ENCODE data around the gene AFTPH. TPM values are rescaled to one million over a fixed set of nuclear protein-coding genes. Genes with fewer than 3 reads are reported as not detected.

Gene AFTPH
- total RNA-seq, 1 donor from 2014 or later: 16.0 TPM

DNA sequence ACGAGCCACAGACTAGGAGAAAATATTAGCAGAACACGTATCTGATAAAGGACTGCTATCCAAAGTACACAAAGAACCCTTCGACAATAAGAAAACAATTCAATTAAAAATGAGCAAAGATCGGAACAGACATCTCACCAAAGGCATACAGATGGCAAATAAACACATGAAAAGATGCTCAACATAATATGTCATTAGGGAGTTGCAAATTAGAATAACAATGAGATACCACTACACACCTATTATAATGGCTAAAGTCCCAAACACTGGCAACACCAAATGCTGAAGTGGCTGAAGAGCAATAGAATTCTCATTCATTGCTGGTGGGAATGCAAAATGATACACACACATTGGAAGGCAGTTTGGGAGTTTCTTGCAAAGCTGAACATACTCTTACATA lies 96.5 kb downstream of the AFTPH start:
- Histone ChIP-seq H3K4me3 (ENCODE audit: insufficient read depth, low read depth, low read length) (no peak overlapping the region), H3K36me3 (ENCODE audit: insufficient read depth, low read length) (no peaks in the 10 kb centered on the region), H2AFZ (ENCODE audit: low read depth, low read length) (no peak overlapping the region), H3K27me3 (ENCODE audit: insufficient read depth, low read length) (peaks cover 10% of the 10 kb centered on the region), H4K20me1 (ENCODE audit: insufficient read depth, low read length) (no peaks in the 10 kb centered on the region), H3K4me1 (ENCODE audit: insufficient read depth, low read length) (peaks cover 5% of the 10 kb centered on the region), H3K9ac (ENCODE audit: low read length) (no peak overlapping the region), H3K27ac (ENCODE audit: low read depth, low read length) (no peak overlapping the region), H3K9me3 (ENCODE audit: insufficient read depth, low read depth, low read length) (no peaks in the 10 kb centered on the region), H3K79me2 (ENCODE audit: insufficient read depth, low read length) (no peaks in the 10 kb centered on the region), H3K4me2 (ENCODE audit: low read length) (no peak overlapping the region)
- H3K4me1 Mint-ChIP-seq (ENCODE audit: low read depth, unreplicated experiment): peaks cover 4% of the 10 kb centered on the region
- no peaks in the 10 kb centered on the region for H3K36me3 Mint-ChIP-seq (ENCODE audit: low read depth, unreplicated experiment)
- no peak overlapping the region for H3K4me3 Mint-ChIP-seq (ENCODE audit: unreplicated experiment)
- FAIRE-seq (no peak), DNase-seq (ENCODE audit: low read depth) (no peak)
- TF ChIP-seq, protein P1, sequence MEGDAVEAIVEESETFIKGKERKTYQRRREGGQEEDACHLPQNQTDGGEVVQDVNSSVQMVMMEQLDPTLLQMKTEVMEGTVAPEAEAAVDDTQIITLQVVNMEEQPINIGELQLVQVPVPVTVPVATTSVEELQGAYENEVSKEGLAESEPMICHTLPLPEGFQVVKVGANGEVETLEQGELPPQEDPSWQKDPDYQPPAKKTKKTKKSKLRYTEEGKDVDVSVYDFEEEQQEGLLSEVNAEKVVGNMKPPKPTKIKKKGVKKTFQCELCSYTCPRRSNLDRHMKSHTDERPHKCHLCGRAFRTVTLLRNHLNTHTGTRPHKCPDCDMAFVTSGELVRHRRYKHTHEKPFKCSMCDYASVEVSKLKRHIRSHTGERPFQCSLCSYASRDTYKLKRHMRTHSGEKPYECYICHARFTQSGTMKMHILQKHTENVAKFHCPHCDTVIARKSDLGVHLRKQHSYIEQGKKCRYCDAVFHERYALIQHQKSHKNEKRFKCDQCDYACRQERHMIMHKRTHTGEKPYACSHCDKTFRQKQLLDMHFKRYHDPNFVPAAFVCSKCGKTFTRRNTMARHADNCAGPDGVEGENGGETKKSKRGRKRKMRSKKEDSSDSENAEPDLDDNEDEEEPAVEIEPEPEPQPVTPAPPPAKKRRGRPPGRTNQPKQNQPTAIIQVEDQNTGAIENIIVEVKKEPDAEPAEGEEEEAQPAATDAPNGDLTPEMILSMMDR (IDR thresholded peaks at IDR 0.05; ENCODE audit: insufficient read depth, low read depth, low read length): no peak
- TF ChIP-seq EZH2 (IDR thresholded peaks at IDR 0.05; ENCODE audit: insufficient read depth, low read length): no peak
- H3K9me3 Mint-ChIP-seq (ENCODE audit: unreplicated experiment): peaks cover 3% of the 10 kb centered on the region
- H3K27ac Mint-ChIP-seq (ENCODE audit: unreplicated experiment): no peak overlapping the region
- peaks cover 13% of the 10 kb centered on the region for H3K27me3 Mint-ChIP-seq (ENCODE audit: low read depth, unreplicated experiment)

DNA sequence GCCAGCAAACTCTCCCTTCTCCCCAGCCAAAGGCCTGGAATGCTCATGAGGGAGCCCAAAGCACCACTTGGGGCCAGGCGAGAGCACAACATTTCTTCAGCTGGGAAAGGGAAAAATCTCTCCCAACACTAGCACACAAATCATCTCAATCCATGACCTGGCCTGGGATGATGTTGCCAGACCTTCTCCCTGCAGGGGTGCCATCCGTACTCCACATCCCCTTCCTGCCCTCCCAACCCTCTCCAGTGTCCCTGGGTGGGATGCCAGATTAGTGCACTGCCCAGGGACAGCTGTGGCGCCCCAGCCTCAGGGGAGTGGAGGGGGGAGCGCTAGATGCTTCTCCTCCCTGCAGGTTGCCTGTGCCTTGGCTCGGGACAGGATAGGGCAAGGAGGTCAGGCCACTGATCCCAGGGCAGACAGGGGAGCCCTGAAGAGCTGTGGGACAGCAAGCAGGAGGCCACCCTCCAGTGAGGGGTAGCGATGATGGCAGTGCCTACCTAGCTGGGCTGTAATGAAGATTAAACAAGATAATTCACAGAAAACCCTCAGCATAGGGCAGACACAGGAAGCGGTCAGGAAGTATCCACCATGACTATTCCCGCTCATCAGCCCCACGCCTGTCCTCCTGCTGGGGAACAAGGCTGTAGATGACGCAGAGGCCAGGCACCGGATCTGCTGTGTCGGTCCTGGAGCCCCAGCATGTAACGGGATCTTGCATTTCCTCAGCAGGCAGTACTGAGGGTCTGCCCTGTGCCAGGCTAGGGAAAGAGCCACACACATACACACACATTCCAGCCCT lies 98.5 kb downstream of the AFTPH start:
- H2AFZ ChIP-seq (ENCODE audit: low read depth, low read length): peak overlapping the region; percentile 49
- H3K27me3 ChIP-seq (ENCODE audit: insufficient read depth, low read length): peaks cover 6% of the 10 kb centered on the region
- DNase-seq (ENCODE audit: low read depth): no peak
- H3K4me1 Mint-ChIP-seq (ENCODE audit: low read depth, unreplicated experiment): peaks cover 4% of the 10 kb centered on the region
- no peak for TF ChIP-seq EZH2 (IDR thresholded peaks at IDR 0.05; ENCODE audit: insufficient read depth, low read length)
- peaks cover 5% of the 10 kb centered on the region for H3K4me1 ChIP-seq (ENCODE audit: insufficient read depth, low read length)
- no peak overlapping the region for H3K4me3 Mint-ChIP-seq (ENCODE audit: unreplicated experiment)
- H3K9ac ChIP-seq (ENCODE audit: low read length): no peak overlapping the region
- H3K9me3 ChIP-seq (ENCODE audit: insufficient read depth, low read depth, low read length): no peaks in the 10 kb centered on the region
- H3K79me2 ChIP-seq (ENCODE audit: insufficient read depth, low read length): no peaks in the 10 kb centered on the region
- H3K36me3 Mint-ChIP-seq (ENCODE audit: low read depth, unreplicated experiment): no peaks in the 10 kb centered on the region
- H3K4me2 ChIP-seq (ENCODE audit: low read length): peak overlapping the region; percentile 48
- no peaks in the 10 kb centered on the region for H3K36me3 ChIP-seq (ENCODE audit: insufficient read depth, low read length)
- H3K27me3 Mint-ChIP-seq (ENCODE audit: low read depth, unreplicated experiment): peaks cover 11% of the 10 kb centered on the region
- no peak overlapping the region for H3K27ac ChIP-seq (ENCODE audit: low read depth, low read length)
- peaks cover 3% of the 10 kb centered on the region for H3K9me3 Mint-ChIP-seq (ENCODE audit: unreplicated experiment)
- no peak overlapping the region for H3K4me3 ChIP-seq (ENCODE audit: insufficient read depth, low read depth, low read length)
- FAIRE-seq: no peak
- H3K27ac Mint-ChIP-seq (ENCODE audit: unreplicated experiment): no peak overlapping the region
- no peaks in the 10 kb centered on the region for H4K20me1 ChIP-seq (ENCODE audit: insufficient read depth, low read length)

DNA sequence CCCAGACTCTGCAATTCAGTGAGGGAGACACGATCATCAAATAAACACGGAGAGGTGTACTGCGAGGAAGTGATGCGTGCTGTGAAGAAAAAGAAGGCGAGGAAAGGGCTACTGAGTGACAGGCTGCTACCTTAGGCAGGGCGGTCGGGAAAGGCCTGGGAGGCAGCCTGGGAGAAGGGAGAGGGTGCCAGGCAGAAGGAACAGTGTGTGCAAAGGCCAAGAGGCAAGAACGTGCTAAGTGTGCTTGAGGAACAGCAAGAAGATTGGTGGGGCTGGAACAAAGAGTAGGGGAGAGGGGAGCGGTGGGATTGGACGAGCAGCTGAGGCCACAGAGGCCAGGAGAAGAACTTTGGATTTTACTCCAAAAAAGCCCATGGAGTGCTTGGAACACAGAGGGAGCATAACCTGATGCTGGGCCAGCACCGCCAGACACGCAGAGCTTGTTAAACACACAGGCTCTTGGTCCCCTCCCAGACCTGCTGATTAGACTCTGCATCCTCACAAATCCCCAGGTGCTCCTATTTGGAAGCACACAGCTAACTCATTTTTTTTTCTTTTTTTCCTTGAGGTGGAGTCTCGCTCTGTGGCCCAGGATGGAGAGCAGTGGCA lies 99.2 kb downstream of the AFTPH start:
- Histone ChIP-seq H3K27ac (ENCODE audit: low read depth, low read length) (no peak overlapping the region), H3K4me2 (ENCODE audit: low read length) (peak overlapping the region; percentile 48), H4K20me1 (ENCODE audit: insufficient read depth, low read length) (peaks cover under 1% of the 10 kb centered on the region), H3K9ac (ENCODE audit: low read length) (no peak overlapping the region), H3K4me3 (ENCODE audit: insufficient read depth, low read depth, low read length) (no peak overlapping the region), H3K79me2 (ENCODE audit: insufficient read depth, low read length) (no peaks in the 10 kb centered on the region), H3K9me3 (ENCODE audit: insufficient read depth, low read depth, low read length) (no peaks in the 10 kb centered on the region), H2AFZ (ENCODE audit: low read depth, low read length) (peak overlapping the region; percentile 49), H3K4me1 (ENCODE audit: insufficient read depth, low read length) (peaks cover 5% of the 10 kb centered on the region), H3K27me3 (ENCODE audit: insufficient read depth, low read length) (peaks cover 4% of the 10 kb centered on the region), H3K36me3 (ENCODE audit: insufficient read depth, low read length) (no peaks in the 10 kb centered on the region)
- no peak for FAIRE-seq
- Mint-ChIP-seq H3K27me3 (ENCODE audit: low read depth, unreplicated experiment) (peaks cover 11% of the 10 kb centered on the region), H3K4me1 (ENCODE audit: low read depth, unreplicated experiment) (peaks cover 4% of the 10 kb centered on the region), H3K27ac (ENCODE audit: unreplicated experiment) (no peak overlapping the region), H3K36me3 (ENCODE audit: low read depth, unreplicated experiment) (no peaks in the 10 kb centered on the region), H3K9me3 (ENCODE audit: unreplicated experiment) (peaks cover 3% of the 10 kb centered on the region), H3K4me3 (ENCODE audit: unreplicated experiment) (no peak overlapping the region)
- TF ChIP-seq EZH2 (IDR thresholded peaks at IDR 0.05; ENCODE audit: insufficient read depth, low read length): no peak
- TF ChIP-seq, protein P1 (IDR thresholded peaks at IDR 0.05; ENCODE audit: insufficient read depth, low read depth, low read length): no peak
- no peak for DNase-seq (ENCODE audit: low read depth)

Data from astrocyte (in vitro differentiated cells and primary cell).